Activated naive CD4-positive, alpha-beta T cell treated with Interleukin-2 at 50 U/mL for 16 hours (primary cell): Measurements from ENCODE around the gene DRAM1.

ENCODE experiments used
- DNase-seq: peaks from one replicate; pipeline ENCODE4 v3.0.0-alpha.2; 2020

The DRAM1 gene

DNA sequence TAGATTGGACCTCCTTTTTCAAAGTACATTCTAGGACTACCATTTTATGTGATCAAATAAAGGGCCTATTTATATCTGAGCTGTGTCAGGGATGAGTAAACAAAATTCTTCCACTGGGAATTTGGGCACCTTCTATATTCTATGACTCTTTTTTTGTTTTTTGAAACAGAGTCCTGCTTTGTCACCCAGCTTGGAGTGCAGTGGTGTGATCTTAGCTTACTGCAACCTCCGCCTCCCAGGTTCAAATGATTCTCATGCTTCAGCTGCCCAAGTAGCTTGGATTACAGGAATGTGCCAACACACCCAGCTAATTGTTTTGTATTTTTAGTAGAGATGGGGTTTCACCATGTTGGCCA is 64.8 kb downstream of the DRAM1 start:
- DNase-seq, result no peak

DNA sequence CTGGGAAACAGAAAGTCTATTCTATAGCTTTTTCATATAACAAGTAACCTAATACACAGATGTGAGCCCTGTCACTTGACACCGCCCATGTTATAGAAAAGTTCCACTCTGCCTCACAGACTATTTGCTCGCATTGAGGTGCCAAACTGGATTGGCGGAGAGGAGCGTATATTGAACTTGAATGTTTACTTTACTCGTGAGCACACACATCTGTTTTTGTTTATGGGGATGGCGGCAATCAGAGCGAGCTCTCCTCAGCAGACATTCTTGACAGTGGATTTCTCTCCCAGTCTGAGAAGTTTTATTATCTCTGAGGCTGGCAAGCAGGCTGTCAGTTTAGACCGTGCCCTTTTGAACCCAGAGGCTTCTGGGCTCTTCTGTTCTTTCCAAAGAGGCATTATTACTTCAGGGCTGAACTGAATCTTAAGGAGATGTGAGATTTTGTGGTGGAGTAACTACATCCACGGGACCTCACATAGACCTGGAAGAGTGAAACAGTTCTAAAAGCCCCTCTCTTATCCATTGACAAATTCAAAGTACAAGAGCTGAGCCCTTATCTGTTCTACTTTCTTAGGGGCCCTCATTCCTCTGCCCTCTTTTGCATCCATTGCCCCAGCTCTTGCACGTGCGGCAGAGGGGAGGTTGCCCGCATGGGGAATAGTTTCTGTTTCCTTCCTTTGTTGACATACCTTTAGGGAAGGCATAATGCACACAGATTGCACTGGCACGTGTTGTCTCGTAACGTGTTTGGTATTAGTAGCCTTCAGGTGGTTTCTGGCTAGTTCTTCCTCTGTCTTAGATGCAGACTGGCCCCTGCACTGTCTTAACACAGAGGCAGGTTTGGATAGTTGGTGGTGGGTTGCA is 68.2 kb downstream of the DRAM1 start:
- no peak for DNase-seq

DNA sequence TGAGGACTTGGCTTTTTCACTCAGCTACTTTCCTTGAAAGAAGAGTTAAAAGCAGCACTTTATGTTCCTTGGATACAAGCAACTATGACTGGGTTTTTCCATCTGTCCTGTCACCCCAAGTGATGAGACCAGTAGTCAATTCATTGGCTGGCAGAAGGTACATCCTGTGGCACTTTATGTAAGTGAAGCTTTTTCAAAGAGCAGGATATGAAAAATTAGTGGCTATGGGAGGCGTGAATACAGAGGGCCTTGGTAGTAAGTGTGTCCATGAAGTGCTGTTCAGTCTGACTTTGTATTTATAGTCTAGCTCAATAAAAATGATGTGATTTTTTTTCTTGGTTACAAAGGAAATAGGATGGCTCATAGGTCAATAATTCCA is 68.8 kb downstream of the DRAM1 start:
- no peak for DNase-seq

DNA sequence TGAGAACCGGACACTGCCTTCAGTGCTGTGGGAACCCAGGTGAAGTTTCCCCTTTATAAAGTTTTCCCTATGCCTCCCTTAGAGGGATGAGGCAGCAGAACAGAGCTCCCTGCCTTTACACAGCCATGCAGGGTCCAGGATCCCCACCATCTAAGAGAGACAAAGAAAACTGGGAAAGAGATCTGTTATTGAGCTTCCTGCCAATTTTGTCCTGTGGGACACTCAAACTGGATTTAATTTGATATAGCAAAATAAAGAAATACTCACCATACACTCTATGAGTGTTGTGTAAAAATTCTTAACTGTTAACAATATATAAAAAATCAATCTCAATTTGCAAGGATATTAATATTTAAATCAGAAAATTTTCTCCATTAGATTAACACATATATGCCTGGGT is 69.9 kb downstream of the DRAM1 start:
- DNase-seq, result no peak

DNA sequence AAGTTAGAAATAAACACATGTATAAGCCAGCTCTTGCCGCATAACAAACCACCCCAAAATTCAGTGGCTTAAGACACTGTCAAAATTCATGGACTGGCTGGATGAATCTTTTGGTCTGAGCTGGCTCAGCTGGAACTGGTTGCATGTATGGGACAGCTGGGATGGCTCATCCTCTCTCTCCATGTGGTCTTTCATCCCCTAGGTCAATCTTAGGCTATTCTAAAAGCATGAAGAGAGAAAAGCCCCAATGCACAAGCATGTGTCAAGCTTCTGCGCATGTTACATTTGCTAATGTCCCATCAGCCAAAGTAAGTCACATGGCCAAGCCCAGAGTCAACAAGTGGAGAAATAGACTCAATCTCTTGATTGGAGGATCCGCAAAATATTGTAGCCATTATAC is 71.0 kb downstream of the DRAM1 start:
- no peak for DNase-seq

DNA sequence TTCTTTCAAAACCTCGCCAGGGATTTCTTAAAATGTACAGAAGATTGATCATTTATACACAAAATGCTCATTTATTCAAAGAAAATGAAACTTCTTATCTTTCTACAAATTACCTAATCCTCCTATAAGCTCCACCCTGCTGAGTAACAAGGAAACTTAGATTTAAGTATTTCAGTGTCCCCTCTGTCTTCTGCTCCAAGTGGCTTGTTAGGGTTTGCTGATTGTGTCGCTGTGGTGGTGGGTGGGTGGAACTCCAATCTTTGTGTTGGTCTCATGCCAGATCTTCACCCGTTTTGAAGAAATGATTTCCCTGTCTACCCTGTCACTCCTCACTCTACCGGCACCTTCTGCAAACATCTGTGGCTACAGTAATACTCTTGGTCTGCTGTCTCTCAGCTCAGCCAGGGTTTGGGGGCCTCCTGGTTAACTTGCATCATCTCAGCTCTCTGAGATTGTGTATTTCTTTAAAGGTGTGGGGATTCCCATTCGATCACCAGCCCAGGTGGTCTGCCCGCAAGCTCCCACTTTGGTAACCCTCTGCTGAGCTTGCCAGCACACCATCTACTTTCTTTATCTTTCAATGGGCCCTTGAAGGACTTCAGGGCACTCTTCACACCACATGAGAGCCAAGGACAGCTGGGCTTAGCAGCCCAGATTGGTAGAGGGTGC is 73.8 kb downstream of the DRAM1 start:
- DNase-seq, result no peak

DNA sequence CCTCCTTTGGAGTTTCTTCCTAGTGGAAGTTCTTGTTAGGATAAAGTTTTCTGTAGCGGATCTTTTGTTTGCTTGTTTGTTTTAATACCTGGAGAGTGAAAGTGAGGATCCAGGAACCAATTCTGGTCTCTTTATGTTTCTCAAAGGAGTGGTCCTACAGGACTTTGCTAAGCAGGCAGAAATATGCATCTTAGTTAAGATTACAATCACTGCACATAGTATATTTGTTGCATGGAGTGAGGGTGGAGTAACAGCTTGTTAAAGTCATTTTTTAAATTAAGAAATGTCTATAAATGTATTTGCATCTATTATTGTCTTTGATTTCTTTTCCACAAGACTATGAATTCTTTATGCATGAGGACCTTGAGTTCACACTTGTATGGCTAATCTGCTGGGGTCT is 76.7 kb downstream of the DRAM1 start:
- no peak for DNase-seq

DNA sequence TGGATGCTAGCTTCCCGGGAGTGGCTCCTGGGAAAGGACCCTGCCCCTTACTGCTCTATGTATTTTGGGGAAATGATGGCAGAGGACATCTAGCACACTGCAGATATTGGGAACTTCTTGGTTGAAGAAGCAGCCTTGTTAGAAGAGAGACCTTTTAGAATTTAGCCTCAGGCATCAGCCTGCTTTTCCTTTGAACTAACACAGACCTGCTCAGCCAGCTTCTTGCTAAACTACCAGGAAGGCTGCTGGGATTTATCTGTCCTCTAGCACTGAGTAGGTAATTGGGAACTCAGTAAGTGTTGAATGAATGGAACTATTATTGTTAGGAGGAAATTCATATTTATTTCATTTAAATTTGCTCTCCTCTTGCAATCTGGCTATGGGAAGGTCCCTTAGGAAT is 77.3 kb downstream of the DRAM1 start:
- no peak for DNase-seq

DNA sequence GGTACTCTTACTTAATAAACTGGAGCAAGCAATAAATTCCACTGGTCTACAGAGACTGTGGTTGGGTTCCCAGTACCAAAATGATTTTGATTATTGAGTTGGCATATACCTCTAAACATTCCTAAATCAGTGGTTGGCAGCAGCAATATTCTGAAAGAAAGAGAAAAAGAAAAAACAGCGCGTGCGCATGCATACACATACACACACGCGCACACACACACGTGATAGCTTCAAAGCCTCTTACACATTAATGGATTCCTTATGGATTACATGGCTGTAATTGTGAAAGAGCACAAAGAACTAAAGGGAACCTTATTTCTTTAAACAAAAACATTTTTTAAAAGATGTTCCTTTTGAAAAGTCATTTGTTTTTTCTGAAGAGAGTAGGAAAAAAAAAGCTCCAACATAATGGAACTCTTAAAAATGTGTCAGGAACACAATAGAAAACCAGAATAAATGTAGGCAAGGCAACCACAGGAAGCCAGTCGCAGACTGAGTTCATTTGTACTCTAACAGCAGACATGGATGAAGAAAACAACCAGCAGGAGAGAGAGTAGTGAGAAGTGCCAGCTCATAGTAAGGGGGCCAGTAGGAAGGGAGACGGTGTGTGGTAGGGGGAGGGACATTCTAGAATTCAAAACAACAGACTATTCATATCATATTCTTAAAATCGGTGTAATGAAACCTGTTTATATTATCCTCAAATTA is 80.0 kb downstream of the DRAM1 start:
- no peak for DNase-seq

DNA sequence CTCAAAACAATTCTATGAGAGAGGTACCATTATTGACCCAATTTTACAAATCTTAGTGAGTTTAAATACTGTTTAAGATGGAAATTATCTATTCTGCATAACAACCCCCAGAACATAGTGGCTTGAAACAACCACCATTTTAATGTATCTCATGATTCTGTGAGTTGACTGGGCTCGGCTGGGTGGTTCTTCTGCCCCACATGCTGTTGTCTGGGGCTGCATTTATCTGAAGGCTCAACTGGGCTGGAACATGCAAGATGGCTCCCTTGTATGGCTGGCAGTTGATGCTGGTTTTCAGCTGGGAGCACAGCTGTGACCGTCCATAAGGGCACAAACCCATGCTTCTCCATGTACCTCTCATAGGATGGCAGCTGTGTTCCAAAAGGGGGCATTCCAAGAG is 82.2 kb downstream of the DRAM1 start:
- no peak for DNase-seq

DNA sequence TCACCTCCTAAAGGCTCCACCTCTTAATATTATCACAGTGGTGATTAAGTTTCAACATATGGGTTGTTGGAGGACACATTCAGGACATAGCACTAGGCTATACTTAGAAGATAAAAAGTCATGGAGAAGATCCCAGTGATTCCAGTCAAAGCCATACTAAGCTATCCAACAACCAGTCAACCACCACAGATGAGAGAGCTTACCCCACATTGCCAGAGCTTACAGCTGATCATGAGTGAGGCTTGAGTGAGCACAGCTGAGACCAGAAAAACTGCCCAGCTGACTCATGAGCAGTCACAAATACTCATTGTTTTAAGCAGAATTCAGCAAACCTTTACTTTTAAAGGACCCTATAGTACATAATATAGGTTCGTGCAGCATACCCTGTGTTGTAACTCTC is 85.1 kb downstream of the DRAM1 start:
- DNase-seq, result no peak

DNA sequence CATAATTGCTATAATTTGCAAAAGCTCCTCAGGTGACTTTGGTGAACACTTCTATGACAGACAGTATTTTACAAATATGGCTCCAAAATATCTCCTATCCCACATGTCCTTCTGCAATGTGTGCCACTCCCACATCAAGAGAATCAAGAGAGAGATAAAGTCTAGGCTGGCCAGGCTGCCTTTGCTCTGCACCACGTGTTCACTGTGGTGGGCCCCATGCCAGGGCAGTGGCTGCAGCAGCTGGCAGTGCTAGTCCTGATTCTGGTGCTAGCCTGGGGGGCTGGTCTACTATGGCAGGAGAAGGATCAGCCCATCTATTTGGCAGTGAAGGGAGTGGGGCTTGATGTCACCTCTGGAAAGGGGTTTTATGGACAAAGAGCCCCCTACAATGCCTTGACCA is 86.3 kb downstream of the DRAM1 start:
- DNase-seq, result no peak

DNA sequence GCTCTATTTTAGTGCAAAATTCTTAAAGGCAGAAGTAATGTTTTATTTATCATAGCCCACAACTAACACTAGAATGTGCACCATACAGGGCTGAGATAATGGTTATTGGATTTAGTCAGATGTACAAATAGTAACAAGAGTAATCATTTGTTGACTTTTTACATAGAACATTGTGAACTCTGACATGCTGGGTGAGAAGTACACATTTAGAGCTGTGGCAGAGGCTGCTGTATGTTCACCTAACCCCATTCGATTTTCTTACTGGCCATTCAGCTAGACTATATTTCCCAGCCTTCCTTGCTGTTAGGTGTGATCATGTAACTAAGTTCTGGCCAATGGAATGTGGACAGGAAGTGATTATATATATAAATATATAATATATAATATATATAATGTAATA is 89.1 kb downstream of the DRAM1 start:
- no peak for DNase-seq

DNA sequence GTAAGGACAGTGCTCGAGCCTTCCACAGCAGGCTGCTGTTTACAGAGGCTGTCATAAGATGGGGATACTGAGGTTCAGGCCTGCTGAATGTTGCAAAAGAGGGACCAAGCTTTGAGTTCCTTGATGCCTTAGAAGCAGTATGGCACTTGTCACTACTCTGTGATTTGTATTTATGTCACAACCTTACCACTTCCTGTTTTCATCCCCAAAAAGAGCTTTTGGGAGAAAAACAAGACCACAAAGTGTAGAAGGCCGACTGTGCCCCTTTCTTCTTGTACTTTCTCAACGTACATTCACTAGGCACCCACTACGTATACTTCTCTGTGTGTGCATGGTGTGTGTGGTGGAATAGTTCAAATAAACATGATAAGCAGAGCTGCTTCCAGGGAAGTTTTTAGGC is 90.1 kb downstream of the DRAM1 start:
- no peak for DNase-seq

DNA sequence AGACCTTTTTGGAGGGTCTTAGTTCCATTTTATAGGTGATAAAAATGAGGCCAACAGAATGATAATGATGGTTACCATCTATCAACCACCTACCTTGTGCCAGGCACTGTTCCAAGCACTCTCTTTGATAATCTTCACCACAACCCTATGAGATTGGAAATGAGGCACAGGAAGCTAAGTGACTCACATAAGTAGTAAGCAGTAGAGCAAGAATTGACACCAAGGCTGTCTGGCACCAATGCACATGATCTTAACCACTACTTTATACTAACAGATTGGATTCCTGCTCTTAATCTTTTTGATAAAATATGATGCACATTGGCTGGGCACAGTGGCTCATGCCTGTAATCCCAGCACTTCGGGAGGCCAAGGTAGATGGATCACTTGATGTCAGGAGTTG is 91.4 kb downstream of the DRAM1 start:
- no peak for DNase-seq
